NCI-H226 (cell line): ENCODE measurements around the gene ANKRD49.

Experiments used
- DNase-seq: peaks from one replicate; pipeline ENCODE4 v3.0.0-alpha.2; 2015

ANKRD49 gene

DNA sequence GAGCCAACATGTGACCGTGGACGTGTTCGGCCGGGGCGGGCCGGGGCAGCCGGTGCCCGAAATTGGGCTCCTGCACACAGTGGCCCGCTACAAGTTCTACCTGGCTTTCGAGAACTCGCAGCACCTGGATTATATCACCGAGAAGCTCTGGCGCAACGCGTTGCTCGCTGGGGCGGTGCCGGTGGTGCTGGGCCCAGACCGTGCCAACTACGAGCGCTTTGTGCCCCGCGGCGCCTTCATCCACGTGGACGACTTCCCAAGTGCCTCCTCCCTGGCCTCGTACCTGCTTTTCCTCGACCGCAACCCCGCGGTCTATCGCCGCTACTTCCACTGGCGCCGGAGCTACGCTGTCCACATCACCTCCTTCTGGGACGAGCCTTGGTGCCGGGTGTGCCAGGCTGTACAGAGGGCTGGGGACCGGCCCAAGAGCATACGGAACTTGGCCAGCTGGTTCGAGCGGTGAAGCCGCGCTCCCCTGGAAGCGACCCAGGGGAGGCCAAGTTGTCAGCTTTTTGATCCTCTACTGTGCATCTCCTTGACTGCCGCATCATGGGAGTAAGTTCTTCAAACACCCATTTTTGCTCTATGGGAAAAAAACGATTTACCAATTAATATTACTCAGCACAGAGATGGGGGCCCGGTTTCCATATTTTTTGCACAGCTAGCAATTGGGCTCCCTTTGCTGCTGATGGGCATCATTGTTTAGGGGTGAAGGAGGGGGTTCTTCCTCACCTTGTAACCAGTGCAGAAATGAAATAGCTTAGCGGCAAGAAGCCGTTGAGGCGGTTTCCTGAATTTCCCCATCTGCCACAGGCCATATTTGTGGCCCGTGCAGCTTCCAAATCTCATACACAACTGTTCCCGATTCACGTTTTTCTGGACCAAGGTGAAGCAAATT lies 51.7 kb downstream of the ANKRD49 start:
- no peak for DNase-seq

DNA sequence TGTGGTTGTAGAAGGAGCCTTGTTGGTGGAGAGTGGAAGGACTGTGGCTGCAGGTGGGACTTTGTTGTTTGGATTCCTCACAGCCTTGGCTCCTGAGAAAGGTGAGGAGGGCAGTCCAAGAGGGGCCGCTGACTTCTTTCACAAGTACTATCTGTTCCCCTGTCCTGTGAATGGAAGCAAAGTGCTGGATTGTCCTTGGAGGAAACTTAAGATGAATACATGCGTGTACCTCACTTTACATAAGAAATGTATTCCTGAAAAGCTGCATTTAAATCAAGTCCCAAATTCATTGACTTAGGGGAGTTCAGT lies 52.3 kb downstream of the ANKRD49 start:
- DNase-seq, result no peak

DNA sequence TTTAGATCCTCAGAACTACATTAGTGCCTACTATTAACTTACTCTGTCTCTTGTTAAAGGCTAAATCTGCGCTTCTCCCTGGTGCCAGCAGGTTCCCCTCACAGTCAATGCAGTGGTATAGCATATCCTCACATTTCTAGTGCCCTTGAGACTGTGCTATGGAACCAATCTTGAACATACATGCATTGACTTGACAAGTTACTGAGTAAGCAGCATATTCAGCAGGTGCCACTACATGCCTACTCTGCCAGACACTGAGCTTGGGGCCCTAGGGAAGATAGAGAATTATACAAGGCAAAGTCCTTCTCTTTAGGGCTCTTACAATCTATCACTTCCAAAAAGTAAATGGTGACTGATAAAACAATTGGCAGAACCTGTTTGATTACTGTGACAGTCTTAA lies 53.1 kb downstream of the ANKRD49 start:
- DNase-seq, result no peak

DNA sequence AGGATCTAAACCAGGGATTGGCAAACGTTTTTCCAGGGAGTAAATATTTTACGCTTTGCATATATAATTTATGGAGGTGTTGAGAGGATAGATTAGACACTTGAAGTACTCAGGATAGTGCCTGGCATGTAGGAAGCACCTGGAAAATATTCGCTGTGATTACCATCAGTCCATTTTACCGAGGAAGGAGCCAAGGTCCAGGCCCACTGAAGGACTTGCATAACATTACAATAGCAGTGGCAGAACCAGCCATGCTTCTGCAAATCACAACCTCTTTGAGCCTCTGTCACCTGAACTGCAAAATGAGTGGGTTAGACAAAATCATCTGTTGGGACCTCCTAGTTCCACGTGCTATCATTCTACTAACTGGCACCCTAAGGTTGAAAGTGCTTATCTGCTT lies 55.4 kb downstream of the ANKRD49 start:
- DNase-seq, result no peak
